HFF-Myc (cell line): ENCODE measurements around the gene ITGB2.

Experiments used
- DNase-seq: peaks from one replicate; pipeline ENCODE4 v3.0.0-alpha.2; 2011; ENCODE audit warnings: low read depth; ENCODE audit errors: extremely low read depth
- H3K4me3 ChIP-seq: replicated peaks from 2 replicates; pipeline ENCODE4 v1.5.1; 2011; ENCODE audit warnings: low read depth, mild to moderate bottlenecking, control low read depth, low read length
- TF ChIP-seq, protein P1 (sequence below): IDR thresholded peaks from 2 replicates; pipeline ENCODE4 v1.5.1; 2012; ENCODE audit warnings: mild to moderate bottlenecking, low read depth, low read length, control low read depth; ENCODE audit errors: missing control alignments

The ITGB2 gene

DNA sequence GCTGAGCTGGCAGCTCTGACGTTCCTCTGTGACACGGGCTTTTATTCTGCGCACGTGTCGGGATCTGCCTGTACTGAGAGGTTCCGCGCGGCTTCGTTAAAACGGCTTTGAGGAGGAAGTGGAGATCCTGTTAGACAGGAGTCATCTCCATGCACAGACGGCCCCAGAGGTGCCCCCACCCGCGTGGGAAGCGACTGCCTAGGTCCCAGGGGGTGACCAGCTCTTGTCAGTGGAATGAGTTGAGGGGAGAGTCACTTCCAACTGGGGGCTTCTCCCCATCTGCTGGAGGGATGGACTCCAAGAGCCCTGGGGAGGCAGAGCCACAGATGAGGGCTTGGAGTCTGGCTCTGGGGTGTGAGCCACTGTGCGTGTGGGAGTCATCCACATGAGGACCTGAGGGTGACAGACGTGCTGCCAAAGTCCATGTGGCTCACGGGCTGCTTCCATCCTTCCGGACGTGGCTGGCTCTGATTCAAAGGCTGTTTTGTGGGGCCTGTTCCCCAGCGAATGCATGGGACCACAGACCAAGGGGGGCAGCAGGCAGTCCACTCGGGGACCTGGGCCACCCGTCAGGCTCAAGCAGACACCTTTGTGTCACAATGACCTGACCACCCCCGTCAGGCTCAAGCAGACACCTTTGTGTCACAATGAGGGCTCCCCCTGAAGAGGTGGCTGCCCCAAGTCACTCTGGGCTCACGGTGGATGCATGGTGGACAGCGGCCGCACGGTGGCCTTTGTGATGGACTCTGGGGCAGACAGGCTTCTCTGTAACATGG is 74.0 kb downstream of the ITGB2 start:
- no peak for DNase-seq
- TF ChIP-seq, protein P1, sequence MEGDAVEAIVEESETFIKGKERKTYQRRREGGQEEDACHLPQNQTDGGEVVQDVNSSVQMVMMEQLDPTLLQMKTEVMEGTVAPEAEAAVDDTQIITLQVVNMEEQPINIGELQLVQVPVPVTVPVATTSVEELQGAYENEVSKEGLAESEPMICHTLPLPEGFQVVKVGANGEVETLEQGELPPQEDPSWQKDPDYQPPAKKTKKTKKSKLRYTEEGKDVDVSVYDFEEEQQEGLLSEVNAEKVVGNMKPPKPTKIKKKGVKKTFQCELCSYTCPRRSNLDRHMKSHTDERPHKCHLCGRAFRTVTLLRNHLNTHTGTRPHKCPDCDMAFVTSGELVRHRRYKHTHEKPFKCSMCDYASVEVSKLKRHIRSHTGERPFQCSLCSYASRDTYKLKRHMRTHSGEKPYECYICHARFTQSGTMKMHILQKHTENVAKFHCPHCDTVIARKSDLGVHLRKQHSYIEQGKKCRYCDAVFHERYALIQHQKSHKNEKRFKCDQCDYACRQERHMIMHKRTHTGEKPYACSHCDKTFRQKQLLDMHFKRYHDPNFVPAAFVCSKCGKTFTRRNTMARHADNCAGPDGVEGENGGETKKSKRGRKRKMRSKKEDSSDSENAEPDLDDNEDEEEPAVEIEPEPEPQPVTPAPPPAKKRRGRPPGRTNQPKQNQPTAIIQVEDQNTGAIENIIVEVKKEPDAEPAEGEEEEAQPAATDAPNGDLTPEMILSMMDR, result no peak
- peak overlapping the region; percentile 39 for H3K4me3 ChIP-seq

DNA sequence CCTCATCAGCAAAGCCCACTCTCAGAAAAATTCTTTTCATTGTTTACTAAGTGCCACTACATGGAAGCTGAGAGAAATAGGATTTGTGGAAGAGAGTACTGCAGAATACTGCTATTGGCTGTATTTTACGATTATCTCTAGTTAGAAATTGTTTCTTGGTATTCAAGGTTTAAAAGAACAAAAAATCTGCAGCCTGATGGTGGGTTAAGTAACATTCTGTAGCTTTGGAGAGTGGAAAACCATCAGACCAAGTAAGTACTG is 74.5 kb downstream of the ITGB2 start:
- peak overlapping the region; percentile 39 for H3K4me3 ChIP-seq
- TF ChIP-seq, protein P1, result no peak

DNA sequence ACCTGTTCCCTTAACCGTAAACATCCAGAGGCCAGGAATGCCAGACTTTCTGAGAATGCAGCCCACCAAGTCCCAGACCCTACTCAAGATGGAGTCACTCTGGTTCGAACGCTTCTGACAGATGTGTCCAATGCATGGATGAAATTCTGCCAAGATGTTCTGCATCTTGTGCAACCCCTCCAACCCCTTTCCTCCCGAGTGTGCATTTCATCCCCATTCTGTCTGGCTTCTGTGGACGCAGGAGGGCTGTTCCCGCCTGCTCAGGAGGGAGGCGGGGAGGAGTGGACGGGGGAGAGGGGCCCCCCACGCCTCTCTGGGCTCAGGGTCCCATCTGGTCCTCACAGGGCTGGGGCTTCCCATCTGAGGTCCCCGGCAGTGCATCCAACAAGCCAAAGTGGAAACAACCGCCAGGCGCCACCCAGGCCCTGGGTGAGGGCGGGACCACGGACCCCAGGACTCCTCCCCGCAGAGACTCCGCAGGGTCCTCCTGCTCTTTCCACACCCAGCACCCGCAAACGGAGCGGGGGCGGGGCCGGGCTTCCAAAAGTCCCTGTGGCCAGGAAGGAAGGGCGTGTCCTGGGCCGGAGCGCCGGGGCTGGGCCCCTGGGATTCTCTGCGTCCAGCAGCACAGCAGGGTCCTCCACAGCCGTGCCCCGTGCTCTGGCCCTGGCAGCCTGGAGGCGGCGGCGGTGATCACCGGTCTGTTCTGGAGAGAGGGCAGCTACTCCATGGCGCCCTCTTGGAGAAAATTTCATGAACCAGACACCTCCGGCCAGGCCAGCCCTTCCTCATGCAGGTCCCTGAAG is 75.1 kb downstream of the ITGB2 start:
- H3K4me3 ChIP-seq, result peak overlapping the region; percentile 39
- no peak for DNase-seq
- TF ChIP-seq, protein P1, result peak; percentile 34

More for the DNA sequence above, 74.5 kb downstream of the ITGB2 start:
- DNase-seq, result no peak

DNA sequence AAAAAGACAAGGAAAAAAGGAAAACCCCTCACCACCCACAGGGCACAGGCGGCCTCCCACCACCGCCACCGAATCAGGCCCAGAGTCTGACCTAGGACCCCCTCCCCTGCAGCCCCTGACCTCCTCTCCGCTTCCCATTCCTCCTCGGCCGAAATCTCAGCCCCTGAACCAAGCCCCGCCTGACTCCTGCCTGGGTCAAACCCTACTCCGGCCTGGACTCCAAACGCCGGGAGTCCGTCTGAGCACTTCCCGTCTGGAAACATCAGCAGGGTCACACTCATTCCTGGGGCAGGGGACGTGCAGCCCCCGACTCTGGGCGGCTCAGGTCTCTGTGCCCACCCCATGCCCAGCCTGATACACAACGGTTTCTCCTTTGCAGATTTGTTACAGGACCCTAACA is 76.4 kb downstream of the ITGB2 start:
- TF ChIP-seq, protein P1, result no peak
- H3K4me3 ChIP-seq, result no peak overlapping the region
- DNase-seq, result no peak

DNA sequence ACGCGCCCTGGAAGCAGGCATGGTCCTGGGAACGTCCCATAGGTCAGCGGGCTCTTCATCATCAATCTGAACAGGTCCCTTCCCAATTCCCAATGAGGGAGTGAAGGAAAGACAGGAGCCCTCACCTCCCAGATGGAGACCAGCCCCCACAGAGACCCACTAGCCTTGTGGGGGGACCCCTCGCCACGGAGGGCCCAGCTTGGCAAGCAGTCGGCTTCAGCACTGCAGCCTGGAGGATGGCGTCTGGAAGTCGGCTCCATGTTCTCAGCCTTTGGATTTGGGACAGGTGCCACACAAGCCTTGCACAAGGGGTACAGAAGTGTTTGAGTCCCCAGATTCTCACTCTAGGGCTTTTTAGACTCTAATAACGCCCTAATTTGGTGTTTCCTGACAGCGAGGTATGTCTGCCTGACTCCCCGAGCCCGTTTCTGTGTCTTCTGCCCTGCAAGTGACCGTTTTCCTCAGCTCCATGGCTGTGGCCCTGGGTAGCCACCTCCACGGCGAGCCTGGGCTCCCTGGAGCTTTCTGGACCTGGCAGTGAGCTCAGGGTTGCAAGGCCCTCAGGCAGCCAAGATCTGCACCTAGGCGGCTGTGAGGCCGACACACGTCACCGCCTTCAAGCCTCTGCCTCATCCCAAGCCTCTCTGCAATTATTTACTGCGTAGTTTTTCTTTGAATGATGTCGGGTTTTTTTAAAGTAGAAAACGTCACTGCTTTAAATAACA is 77.8 kb downstream of the ITGB2 start:
- no peak for DNase-seq
- TF ChIP-seq, protein P1, result no peak
- H3K4me3 ChIP-seq, result no peak overlapping the region

DNA sequence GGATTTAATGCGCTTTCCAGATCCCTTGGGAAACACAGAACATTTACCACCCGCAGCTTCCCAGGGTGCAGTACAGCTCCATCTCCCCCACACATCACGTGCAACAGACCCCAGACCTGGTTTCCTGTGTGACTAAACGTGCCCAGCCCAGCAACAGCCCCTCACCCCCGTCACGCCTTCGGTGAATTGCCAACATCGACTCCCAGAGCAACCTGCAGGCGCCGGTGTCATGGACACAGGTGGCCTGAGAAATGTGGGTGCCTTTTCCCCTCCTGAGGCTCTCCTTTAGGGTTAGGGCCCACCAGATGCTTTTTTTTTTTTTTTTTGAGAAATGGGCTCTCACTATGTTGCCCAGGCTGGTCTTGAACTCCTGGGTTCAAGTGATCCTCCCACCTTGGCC is 78.6 kb downstream of the ITGB2 start:
- H3K4me3 ChIP-seq, result no peak overlapping the region
- DNase-seq, result no peak
- TF ChIP-seq, protein P1, result no peak
